HG02798 (cell line): ENCODE results near the gene SH3BP2.

Source experiments
- ATAC-seq: cut with Tn5 transposase; IDR thresholded peaks from one replicate; pipeline ENCODE4 v1.9.1; 2021; ENCODE audit warnings: mild to moderate bottlenecking; ENCODE audit not compliant: unreplicated experiment, poor library complexity

The SH3BP2 gene

GRCh38 chr4:2817701-2818350, 24.9 kb downstream of the SH3BP2 start:
- no peak for ATAC-seq

GRCh38 chr4:2818351-2818939, 25.6 kb downstream of the SH3BP2 start:
- ATAC-seq: no peak

DNA sequence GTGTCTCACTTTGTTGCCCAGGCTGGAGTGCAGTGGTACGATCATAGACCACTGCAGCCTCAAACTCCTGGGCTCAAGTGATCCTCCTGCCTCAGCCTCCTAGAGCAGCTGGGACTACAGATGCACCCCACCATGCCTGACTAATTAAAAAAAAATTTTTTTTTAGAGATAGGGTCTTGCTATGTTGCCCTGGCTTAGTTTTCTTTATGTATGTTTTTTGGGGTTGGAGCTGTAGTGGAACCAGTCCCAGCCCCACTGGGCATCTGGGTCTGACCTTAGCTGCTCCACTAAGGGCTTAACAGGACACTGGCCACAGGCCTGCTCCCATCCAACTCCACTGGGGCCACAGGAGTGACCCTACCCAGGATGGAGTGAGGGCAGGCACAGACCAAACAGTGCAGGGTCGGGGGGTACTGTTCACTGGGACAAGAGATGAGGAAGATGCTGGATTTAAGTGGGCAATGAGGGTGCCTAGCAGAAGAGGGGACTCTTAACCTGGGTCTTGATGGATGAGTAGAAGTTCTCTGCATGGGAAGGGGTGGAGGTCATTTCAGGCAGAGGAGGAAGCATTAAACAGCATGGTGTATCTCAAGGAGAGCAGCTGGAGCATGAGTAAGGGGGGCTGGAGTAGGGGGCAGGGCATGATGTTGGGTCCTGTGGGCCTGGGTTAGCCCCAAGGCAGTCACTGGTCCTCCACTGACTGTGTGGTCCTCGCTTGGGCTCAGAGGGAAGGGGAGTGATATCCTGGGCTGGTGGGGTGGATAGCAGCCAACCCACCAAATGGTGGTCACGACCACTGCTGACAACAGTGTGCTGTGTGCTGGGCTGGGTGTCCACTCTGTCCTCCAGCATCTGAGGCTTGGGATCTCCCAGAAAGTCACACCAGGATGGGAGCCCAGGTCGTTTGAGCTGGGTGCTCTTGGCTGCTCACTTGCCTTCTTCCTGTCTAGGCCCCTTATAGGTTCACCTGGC, 26.6 kb downstream of the SH3BP2 start:
- no peak for ATAC-seq

DNA sequence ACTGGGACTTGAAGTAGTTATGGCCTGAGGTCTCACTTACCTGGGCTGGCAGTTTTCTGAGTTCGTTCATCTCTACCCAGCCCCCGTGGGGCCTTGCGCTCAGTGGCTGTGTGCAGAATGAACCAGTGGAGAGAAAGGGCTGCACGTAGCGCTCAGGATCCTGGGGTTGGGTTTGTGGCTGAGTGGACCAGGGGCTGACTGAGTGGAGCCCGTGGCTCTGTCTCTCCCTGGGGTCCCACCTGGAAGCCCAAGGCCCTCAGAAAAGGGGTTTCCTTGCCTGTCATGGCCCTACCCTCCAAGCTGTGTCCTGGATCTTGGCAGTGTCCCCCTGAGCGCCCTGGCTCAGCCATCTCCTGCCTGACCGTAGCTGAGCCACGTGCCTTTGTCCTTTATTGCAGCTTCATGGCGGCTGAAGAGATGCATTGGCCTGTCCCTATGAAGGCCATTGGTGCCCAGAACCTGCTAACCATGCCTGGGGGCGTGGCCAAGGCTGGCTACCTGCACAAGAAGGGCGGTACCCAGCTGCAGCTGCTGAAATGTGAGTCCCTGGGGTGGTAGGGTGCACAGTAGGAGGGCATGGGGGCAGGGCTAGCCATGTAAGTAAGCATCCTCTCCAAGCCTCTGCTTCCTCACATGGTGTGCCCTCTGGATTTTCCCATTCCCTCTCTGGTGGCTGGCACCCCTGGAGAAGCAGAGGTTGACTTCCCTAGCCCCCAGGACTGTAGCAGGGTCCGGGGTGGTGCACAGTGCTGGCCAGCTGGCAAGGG, 27.5 kb downstream of the SH3BP2 start:
- no peak for ATAC-seq

DNA sequence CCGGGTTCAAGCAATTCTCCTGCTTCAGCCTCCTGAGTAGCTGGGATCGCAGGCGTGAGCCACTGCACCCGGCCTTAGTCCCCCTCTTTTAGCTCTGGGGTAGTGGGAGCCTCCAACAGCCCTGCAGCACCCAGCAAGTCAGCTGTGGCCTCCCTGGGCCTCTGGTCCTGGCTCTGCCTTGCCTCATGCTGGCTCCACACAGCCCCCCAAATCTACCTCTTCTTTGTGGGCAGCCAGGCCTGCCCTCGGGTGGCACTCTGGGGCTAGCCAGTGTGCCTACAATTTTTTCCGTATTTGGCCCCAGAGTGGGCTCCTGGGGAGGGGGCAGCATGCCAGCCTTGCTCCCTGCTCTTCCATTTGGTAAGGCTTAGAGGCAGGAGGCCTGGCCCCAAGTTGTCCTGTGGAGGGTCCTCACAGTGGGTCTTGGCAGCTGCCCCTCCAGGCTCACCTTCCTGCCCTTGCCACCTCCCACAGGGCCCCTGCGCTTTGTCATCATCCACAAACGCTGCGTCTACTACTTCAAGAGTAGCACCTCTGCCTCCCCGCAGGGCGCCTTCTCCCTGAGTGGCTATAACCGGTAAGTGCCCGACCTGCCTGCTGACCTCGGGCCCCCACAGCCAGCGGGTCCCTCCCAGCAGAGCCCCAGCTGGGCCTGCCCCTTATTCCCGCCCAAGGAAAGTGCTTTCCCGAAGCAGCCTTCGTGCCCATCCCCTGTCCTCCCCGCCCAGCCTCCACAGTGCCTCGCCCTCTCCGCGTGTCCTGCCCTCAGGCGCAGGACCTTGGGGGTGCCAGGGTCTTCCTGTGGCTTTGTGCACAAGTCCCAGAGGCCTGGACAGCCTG, 29.8 kb downstream of the SH3BP2 start:
- no peak for ATAC-seq

- no peak for ATAC-seq
These were observed 30.4 kb downstream of the SH3BP2 start for GRCh38 chr4:2823301-2823670.

DNA sequence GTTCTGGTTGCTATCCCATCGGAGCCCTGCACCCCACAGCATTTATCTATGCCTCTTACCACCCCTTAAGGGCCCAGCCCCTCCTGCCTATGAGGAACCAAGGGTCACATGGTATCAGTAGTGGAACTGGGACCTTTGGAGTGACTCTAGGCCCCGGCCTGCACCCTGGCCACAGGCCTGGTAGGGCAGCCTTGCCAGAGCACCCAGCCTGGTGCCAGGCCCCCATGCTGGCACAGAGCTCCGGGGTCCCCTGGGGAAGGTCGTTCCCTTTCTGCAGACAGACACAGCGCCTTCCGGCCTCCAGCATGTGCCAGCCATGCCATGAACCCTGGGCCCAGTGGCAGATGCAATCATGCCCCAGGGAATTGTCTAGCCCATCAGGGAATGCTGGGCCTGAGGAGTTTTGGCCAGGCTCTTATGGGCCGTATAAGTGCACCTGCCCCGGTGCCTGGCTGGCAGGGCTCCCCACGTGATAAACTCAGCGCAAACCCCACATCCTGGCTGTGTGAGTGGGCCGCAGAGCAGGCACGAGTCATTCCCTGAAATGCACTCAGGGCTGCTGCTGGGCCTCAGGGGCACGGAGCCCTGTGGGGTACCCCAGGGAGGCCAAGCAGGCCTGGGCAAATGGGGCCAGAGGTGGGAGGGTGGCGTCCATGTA, 30.9 kb downstream of the SH3BP2 start:
- ATAC-seq: no peak

GRCh38 chr4:2824329-2824835, 31.5 kb downstream of the SH3BP2 start:
- ATAC-seq: no peak

DNA sequence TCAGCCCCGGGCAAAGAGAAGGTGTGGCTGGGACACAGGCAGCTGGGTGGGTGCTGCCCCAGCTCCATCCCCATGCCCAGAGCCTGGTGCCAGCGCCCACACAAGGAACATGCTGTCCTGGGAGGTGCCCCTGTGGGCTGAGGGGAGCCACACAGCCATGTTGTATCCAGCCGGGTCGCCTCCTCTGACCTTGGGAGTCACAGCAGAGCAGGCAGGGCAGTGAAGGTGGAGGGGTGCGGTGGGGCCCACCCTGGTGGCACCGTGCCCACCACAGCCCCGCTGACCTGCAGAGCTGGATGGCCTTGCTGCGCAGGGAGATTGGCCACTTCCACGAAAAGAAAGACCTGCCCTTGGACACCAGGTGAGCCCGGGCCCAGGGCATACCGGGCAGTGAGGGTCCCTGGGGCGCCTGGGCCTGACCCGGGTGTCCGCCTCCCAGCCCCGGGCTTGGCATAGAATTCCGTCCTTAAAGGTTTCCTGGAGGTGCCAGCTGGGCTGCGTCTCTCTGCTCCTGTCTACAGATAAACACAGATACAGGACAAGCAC, 32.0 kb downstream of the SH3BP2 start:
- no peak for ATAC-seq

GRCh38 chr4:2825740-2826139, 32.9 kb downstream of the SH3BP2 start:
- ATAC-seq: no peak

GRCh38 chr4:2827071-2827873, 34.4 kb downstream of the SH3BP2 start:
- no peak for ATAC-seq

- no peak for ATAC-seq
These were observed 35.2 kb downstream of the SH3BP2 start for GRCh38 chr4:2827874-2828751.

GRCh38 chr4:2828758-2829181, 35.9 kb downstream of the SH3BP2 start:
- no peak for ATAC-seq

GRCh38 chr4:2829321-2829932, 36.5 kb downstream of the SH3BP2 start:
- ATAC-seq: no peak

- no peak for ATAC-seq
These were observed 37.1 kb downstream of the SH3BP2 start for GRCh38 chr4:2829933-2830451.
